ENCODE measurements around the gene HSF5.

DNA sequence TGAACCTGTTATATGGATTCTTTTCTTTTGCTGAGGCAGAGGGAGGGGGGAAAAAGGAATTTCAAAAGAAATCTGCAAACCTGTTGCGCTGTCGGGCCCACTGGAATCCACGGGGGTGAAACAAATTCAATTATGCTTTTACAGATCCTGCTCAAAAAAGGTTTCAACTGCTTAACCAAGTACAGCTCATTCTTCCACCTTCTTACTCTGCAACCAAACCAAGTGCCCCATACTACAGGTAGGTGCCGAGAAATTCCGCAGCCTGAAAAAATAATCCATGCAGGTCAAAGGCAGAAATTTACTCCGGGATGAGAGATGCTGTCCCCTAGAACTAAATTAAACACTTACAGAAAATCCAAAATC is 71.3 kb downstream of the HSF5 start:
- TF ChIP-seq CTCF (IDR thresholded peaks at IDR 0.05) (no peak), EZH2 (IDR thresholded peaks at IDR 0.05) (no peak)

Data from neural progenitor cell (in vitro differentiated cells).